Measurements from ENCODE around the gene USH2A.

GRCh38 chr1:215677112-215677511 lies 746.1 kb downstream of the USH2A start:
- TF ChIP-seq CTCF (IDR thresholded peaks at IDR 0.05): no peak
- TF ChIP-seq EZH2phosphoT487 (IDR thresholded peaks at IDR 0.05; ENCODE audit: borderline replicate concordance, low read depth): no peak
- TF ChIP-seq, protein P1, sequence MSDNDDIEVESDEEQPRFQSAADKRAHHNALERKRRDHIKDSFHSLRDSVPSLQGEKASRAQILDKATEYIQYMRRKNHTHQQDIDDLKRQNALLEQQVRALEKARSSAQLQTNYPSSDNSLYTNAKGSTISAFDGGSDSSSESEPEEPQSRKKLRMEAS (IDR thresholded peaks at IDR 0.05; ENCODE audit: low read depth): no peak
